ENCODE measurements around the gene CERKL.

Gene CERKL

GRCh38 chr2:181500201-181500600, 156.7 kb downstream of the CERKL start:
- no peak for DNase-seq (ENCODE audit: low read depth)

GRCh38 chr2:181499231-181499630, 157.7 kb downstream of the CERKL start:
- no peak for DNase-seq (ENCODE audit: low read depth)

Measured in HS-27A (cell line).